Right atrium auricular region (tissue), 2 donors: Measurements from ENCODE around the gene MYO1C. TPM values are rescaled to one million over a fixed set of nuclear protein-coding genes. Genes with fewer than 3 reads are reported as not detected.
"Not testable (repeated sequence)": the region's sequence is repeated elsewhere in the genome, so short reads cannot be mapped to it uniquely, and the experiment has no call there.

Experiments
- DNase-seq: peaks from one replicate; pipeline ENCODE4 v3.0.0-alpha.2; 2019; ENCODE audit warnings: low spot score
- H3K27ac ChIP-seq, 2 donors: fragments of 200-600 bp; sonication (generic); 1 replicate in 1 of 2; 2 replicates in 1 of 2; pipeline ENCODE4 v1.5.1; 2016 to 2019
- H3K27me3 ChIP-seq, 2 donors: fragments of 200-600 bp; sonication (generic); one replicate each; pipeline versions ENCODE4 v1.5.1 to v1.6.0; 2017 to 2019
- H3K36me3 ChIP-seq: fragments of 200-600 bp; sonication (generic); one replicate; pipeline ENCODE4 v1.5.1; 2016
- H3K4me1 ChIP-seq, 2 donors: fragments of 200-600 bp; sonication (generic); one replicate each; pipeline versions ENCODE4 v1.5.1 to v1.6.0; 2017 to 2019
- H3K4me3 ChIP-seq, 2 donors: fragments of 200-600 bp; sonication (generic); 1 replicate in 1 of 2; 2 replicates in 1 of 2; pipeline ENCODE4 v1.5.1; 2017 to 2019; ENCODE audit warnings: mild to moderate bottlenecking in 1 of 2, moderate library complexity in 1 of 2
- H3K9me3 ChIP-seq, 2 donors: fragments of 200-600 bp; sonication (generic); one replicate each; pipeline ENCODE4 v1.5.1; 2019
- total RNA-seq, 2 donors: library from RNA; depleted of rRNA; stranded (reverse); fragments of >200 nt; gene quantifications; one replicate each; pipeline ENCODE4 v1.1.0, GENCODE V29; 2016
- TF ChIP-seq, protein P1 (sequence below), 2 donors: fragments of 200-600 bp; sonication (generic); IDR thresholded peaks; one replicate each; pipeline ENCODE4 v1.5.1; 2019; ENCODE audit warnings: antibody characterized with exemption in 2 of 2

Gene MYO1C
- total RNA-seq, 2 donors from 2014 or later, result 83.6 to 161 TPM

DNA sequence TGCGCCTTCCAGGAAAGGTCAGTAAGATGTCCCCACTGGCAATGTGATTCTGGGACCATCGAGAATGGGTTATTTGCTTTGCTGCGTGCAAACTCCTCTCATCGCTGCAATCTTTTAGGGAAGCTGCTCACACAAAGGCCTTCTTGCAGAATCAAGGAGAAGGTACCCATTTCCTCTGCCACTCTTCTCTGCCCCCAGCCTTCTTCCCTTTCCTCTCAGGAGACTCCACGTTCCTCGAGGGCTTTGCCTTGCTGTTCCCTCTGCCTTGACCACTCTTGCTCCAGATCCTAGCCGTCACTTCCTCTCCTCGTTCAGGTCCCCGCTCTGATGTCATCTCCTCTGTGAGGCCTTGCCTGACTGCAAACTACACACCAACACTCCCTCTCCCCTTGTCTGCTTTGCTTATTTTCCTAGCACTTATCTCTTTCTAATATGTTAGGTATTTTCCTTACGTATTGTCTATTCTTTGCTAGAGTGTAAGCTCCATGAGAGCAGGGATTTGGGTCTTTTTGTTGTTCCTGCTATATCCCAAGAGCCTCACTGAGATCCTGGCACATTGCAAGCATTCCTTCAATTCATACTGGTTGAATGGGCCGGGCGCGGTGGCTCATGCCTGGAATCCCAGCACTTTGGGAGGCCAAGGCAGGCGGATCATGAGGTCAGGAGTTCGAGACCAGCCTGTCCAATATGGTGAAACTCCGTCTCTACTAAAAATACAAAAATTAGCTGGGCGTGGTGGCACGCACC is 31.1 kb downstream of the MYO1C start:
- Histone ChIP-seq H3K27ac (peak overlapping the region; percentile 78 to 88), H3K4me3 (no peak overlapping the region), H3K4me1 (peaks cover 3 to 44% of the 10 kb centered on the region in 2 donors), H3K36me3 (peaks cover 15% of the 10 kb centered on the region), H3K27me3 (no peaks in the 10 kb centered on the region), H3K9me3 (no peaks in the 10 kb centered on the region)
- no peak for DNase-seq
- TF ChIP-seq, protein P1, sequence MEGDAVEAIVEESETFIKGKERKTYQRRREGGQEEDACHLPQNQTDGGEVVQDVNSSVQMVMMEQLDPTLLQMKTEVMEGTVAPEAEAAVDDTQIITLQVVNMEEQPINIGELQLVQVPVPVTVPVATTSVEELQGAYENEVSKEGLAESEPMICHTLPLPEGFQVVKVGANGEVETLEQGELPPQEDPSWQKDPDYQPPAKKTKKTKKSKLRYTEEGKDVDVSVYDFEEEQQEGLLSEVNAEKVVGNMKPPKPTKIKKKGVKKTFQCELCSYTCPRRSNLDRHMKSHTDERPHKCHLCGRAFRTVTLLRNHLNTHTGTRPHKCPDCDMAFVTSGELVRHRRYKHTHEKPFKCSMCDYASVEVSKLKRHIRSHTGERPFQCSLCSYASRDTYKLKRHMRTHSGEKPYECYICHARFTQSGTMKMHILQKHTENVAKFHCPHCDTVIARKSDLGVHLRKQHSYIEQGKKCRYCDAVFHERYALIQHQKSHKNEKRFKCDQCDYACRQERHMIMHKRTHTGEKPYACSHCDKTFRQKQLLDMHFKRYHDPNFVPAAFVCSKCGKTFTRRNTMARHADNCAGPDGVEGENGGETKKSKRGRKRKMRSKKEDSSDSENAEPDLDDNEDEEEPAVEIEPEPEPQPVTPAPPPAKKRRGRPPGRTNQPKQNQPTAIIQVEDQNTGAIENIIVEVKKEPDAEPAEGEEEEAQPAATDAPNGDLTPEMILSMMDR (IDR thresholded peaks at IDR 0.05), result no peak

DNA sequence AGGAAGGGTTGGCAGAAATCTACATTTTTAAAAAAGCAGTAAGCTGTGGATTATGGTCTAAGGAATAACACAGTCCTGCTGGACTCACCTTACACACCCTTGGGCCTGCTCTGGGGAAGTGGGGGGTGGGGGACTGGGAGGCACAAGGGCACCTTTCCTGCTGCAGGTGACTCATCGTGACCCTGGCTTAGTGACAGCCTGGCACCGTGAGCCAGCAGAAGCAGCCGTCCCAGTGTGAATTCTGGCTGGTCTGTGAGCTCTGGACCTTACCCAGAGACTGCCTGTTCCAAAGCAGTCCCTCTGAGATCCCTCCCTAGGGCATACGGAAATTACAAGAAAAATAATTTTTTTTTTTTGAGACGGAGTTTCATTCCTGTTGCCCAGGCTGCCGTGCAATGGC is 32.3 kb downstream of the MYO1C start:
- H3K4me1 ChIP-seq, result peaks cover 3 to 44% of the 10 kb centered on the region in 2 donors
- no peak overlapping the region for H3K4me3 ChIP-seq
- TF ChIP-seq, protein P1 (IDR thresholded peaks at IDR 0.05), result no peak
- peak overlapping the region; percentile 78 to 88 for H3K27ac ChIP-seq
- no peaks in the 10 kb centered on the region for H3K27me3 ChIP-seq
- no peaks in the 10 kb centered on the region for H3K9me3 ChIP-seq
- DNase-seq, result peak; percentile 77
- peaks cover 4% of the 10 kb centered on the region for H3K36me3 ChIP-seq

DNA sequence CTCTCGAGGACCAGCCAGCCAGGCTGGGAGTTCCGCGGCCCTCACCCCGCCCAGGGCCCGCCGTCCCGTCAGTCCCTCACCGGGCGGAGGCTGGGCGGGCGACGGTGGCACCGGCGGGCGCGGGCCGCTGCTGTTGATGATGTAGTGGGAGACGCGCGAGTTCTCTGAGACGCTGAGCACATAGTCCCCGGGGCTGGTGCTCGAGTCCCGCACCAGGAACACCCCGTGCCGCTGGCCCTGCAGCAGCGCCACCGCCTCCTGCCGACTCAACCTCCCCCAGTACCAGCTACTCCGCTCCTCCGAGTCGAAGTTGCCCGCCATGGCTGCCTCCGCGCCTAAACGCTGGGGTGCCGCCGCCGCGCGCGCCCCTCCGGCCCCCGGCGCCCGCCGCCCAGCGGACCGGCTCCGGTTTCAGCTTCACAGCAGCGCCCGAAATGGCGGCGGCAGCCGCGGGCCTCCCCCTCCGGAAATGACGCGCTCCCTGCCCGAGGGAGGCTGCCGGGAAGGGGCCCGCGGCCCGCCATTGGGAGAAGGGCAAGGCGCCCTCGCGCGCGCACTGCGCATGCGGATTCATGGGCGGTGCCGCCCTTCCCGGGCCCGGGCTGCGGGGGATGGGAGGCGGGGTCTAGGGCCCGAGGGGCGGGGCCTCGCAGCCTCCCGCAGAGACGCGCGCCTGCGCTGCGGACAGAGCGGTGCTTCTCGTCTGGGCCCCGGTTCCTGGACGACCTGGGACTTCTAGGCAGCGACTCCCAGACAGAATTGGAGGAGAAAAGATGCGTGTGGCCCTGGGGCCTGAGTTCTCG is 36.5 kb downstream of the MYO1C start, which contains the start of gene CRK:
CRK (minus strand) TSS at position 436 of the 803 bp plus-strand sequence; CDS start at position 321, 115 bp downstream.
- DNase-seq, result peak; percentile 96
- Histone ChIP-seq H3K27ac (peak within 1 kb of the TSS; percentile 97 to 99), H3K4me3 (peak within 1 kb of the TSS; percentile 81 to 99), H3K36me3 (no peaks in the 10 kb centered on the region), H3K9me3 (no peaks in the 10 kb centered on the region), H3K4me1 (peaks cover 3 to 55% of the 10 kb centered on the region in 2 donors), H3K27me3 (no peaks in the 10 kb centered on the region)
- TF ChIP-seq, protein P1 (IDR thresholded peaks at IDR 0.05), result peak in 1 of 2 donors; percentile 47

DNA sequence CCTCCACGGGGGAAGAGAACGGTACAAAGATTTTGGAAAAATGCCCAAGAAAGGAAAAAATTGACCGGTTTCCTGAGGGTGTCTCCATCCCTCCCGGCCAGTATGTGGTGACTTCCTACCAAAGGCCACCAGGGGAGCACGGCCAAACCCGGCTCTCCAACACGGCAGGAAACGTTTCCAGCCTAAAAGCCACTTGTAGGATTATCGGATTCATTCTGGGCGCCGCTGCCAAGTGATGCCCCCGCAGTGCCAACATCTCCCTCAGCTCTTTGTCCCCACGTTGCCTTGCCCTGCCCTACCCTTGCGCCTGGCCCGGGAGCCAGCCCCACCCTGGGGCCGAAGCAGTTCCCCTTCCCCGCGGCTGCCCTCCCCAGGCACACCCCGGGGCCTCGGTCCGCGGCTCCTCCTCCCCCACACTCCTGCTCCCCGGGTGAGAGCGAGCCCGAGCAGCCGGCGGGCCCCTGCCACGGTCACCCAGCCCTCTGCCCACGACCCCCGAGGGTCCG is 37.1 kb downstream of the MYO1C start:
- DNase-seq, result peak; percentile 82
- TF ChIP-seq, protein P1 (IDR thresholded peaks at IDR 0.05), result peak; percentile 50 to 62
- Histone ChIP-seq H3K9me3 (no peaks in the 10 kb centered on the region), H3K27me3 (no peaks in the 10 kb centered on the region), H3K4me1 (peaks cover 0 to 54% of the 10 kb centered on the region in 2 donors), H3K36me3 (no peaks in the 10 kb centered on the region), H3K4me3 (peak overlapping the region; percentile 81 to 99), H3K27ac (peak overlapping the region; percentile 97 to 99)

DNA sequence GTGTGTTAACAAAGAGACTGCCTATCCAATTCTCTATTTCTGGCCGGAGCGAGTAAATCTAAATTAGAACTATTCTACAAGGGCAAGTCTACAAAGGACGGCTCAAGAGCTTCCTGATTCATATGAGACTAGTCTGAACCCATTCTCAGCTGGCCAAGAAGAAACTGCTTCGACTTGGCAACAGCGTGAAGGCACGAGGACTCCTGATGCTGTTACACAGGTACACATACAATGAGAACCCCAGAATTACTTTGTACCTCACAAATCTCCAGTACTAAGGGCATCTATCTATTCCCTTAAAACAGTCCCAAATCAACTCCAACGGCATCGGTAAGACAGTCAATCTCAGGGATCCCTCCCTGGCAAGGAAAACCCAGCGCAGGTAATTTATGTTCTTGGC is 37.9 kb downstream of the MYO1C start:
- TF ChIP-seq, protein P1 (IDR thresholded peaks at IDR 0.05), result no peak
- Histone ChIP-seq H3K4me1 (peaks cover 0 to 53% of the 10 kb centered on the region in 2 donors), H3K27me3 (no peaks in the 10 kb centered on the region), H3K4me3 (peak overlapping the region; percentile 81 to 99), H3K9me3 (no peaks in the 10 kb centered on the region), H3K36me3 (no peaks in the 10 kb centered on the region), H3K27ac (peak overlapping the region; percentile 97 to 99)
- DNase-seq, result no peak

DNA sequence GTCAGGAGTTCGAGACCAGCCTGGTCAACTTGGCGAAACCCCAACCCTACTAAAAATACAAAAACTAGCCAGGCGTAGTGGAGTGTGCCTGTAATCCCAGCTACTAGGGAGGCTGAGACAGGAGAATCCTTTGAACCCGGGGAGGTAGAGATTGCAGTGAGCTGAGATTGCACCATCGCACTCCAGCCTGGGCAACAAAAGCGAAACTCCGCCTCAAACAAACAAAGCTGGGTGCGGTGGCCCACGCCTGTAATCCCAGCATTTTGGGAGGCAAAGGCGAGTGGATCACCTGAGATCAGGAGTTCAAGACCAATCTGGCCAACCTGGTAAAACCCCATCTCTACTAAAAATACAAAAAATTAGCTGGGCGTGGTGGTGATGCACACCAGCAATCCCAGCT is 38.8 kb downstream of the MYO1C start:
- H3K36me3 ChIP-seq, H3K4me3 ChIP-seq, DNase-seq, H3K9me3 ChIP-seq, H3K27ac ChIP-seq, H3K27me3 ChIP-seq: not testable (repeated sequence)
- peaks cover 0 to 61% of the 10 kb centered on the region in 2 donors for H3K4me1 ChIP-seq
